ENCODE results near the gene SEZ6. TPM values are rescaled to one million over a fixed set of nuclear protein-coding genes. Genes with fewer than 3 reads are reported as not detected.

Gene SEZ6
- total RNA-seq, 2 experiments from 2014 or later: not detected

DNA sequence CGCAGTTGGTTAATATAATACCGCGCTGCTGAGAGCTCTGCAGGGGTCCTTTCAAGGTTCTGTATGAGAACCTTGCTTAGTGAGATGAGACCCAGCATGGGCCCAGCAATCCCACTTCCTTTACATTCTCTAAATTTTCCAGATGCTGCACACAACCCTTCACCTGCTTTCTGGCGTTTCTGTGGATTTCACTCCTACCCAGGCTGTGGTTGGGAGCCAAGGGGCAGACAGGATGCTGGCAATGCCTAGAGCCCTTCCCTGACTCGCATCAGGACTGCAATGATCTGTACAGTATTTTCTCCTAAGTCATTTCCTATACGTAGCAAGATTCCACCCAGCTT lies 27.0 kb upstream of the SEZ6 start:
- Mint-ChIP-seq H3K9me3 (ENCODE audit: low read depth) (peaks cover 9% of the 10 kb centered on the region), H3K27me3 (peaks cover 33% of the 10 kb centered on the region), H3K36me3 (ENCODE audit: low read depth) (no peaks in the 10 kb centered on the region), H3K27ac (no peak overlapping the region), H3K4me3 (no peak overlapping the region), H3K4me1 (no peaks in the 10 kb centered on the region)
- ATAC-seq: no peak
- ChIA-PET CTCF (interaction anchor here (3.2 kb wide), 1 partner anchor 67 kb away, joined by 13 read pairs; no protein-coding TSS in a partner anchor), POLR2A (no interaction called here)
- intact Hi-C loops (cut with DNase I, micrococcal nuclease): no loop called here
- DNase-seq: no peak

DNA sequence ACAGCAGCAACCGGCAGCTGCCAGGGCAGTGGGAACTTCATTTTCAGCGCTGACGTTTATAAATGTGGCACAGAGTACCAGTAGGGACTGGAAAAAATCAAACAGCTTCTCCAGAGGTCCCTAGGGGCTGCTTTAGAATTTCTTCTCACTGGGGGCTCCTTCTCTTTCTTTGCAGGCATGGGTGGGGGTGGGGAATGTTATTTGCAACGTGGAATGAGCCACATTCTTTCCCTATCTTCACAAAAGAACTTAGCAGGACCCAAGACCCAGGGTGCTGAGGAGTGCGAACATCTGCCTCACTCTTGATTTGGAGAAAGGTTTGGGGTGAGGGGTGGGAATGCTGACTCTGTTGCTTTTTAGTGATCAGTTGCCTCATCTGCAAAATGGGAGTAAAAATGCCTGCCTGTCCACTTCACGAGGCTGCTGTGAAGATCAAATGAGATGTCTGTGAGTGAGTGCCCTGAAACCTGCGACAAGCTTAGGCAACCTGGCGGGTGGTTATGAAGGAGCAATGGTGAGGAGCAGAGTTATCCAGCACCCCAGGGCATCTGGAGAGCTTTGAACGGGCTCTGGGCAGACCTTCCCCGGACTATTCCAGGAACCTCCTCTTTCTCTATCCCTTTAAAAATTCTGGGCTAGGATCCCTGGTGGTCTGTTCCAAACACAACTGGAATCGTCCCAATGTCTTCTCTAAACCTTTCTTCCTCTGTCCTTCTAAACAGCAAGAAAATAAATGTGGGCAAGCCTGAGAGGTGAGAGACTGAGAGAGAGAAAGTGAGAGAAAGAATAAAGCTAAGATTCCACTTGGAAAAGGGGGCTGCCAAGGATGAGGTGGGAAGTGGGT lies 26.4 kb upstream of the SEZ6 start:
- intact Hi-C loops (cut with DNase I, micrococcal nuclease): no loop called here
- no peak for ATAC-seq
- Mint-ChIP-seq H3K27me3 (peaks cover 34% of the 10 kb centered on the region), H3K4me3 (no peak overlapping the region), H3K27ac (no peak overlapping the region), H3K9me3 (ENCODE audit: low read depth) (peaks cover 9% of the 10 kb centered on the region), H3K4me1 (no peaks in the 10 kb centered on the region), H3K36me3 (ENCODE audit: low read depth) (no peaks in the 10 kb centered on the region)
- POLR2A ChIA-PET: no interaction called here
- no peak for DNase-seq
- CTCF ChIA-PET: interaction anchor here (0.6 to 3.2 kb wide), 3 partner anchors 67 to 492 kb away, joined by 3 to 13 read pairs (median 3); no protein-coding TSS in a partner anchor

DNA sequence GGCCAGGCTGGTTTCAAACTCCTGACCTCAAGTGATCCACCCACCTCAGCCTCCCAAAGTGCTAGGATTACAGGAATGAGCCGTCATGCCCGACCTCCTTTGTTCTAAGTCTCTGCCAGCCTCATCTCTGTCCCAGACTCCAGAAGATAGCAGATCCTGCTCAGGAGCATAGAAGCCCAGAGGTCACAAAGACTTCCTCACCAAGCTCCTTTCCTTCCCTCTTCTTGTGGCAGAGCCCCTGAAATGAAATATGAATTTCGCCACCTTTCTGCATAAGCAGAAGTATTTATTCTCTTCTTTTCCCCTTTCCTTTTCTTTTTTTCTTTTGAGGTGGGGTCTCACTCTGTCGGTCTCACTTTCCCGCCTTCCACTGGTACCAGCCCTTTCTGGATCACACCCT lies 25.7 kb upstream of the SEZ6 start:
- Mint-ChIP-seq H3K4me1 (no peaks in the 10 kb centered on the region), H3K4me3 (no peak overlapping the region), H3K36me3 (ENCODE audit: low read depth) (no peaks in the 10 kb centered on the region), H3K27ac (no peak overlapping the region), H3K27me3 (peaks cover 34% of the 10 kb centered on the region), H3K9me3 (ENCODE audit: low read depth) (peaks cover 9% of the 10 kb centered on the region)
- DNase-seq: no peak
- POLR2A ChIA-PET: no interaction called here
- ATAC-seq: no peak
- CTCF ChIA-PET: interaction anchor here (0.6 kb wide), 1 partner anchor 492 kb away, joined by 3 read pairs; no protein-coding TSS in a partner anchor
- intact Hi-C loops (cut with DNase I, micrococcal nuclease): no loop called here

DNA sequence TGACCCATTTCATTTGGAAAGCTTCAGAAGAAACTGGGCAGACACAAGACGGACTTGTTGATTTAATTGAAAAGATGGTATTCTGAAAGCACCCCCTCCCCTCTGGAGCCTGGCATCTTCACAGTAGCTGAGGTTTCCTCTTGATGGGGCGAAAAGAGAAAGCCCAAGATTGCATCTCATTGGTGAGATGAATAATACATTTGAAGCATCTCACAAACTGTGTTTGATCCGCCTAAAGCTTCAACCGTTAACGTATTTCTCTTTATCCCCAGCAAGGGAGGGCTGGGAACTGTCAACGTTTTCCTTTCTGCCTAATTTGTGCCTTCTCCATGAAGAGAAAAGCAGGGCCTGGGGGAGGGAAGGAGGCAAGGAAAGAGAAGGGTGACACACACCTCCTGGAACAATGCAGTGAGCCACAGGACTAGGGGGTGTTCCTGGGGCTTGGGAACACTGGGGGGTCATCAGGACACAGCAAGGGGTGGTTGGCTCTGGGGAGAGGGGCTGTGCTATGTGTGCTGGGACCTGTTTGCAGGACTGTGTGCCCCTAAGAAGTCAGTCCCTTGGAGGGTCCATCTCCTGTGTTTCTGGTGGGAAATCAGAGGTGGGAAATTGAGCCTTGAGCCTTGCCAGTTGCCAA lies 18.6 kb upstream of the SEZ6 start:
- ATAC-seq: no peak
- Mint-ChIP-seq H3K27ac (no peak overlapping the region), H3K4me3 (no peak overlapping the region), H3K4me1 (no peaks in the 10 kb centered on the region), H3K27me3 (peaks cover 28% of the 10 kb centered on the region), H3K9me3 (ENCODE audit: low read depth) (no peaks in the 10 kb centered on the region), H3K36me3 (ENCODE audit: low read depth) (no peaks in the 10 kb centered on the region)
- DNase-seq: no peak
- POLR2A ChIA-PET: no interaction called here
- intact Hi-C loops (cut with DNase I, micrococcal nuclease): loop anchor here in 1 of 2 experiments (10.0 kb wide), 1 partner anchor 170 kb away; no protein-coding TSS in a partner anchor
- CTCF ChIA-PET: interaction anchor here (0.7 kb wide), 1 partner anchor 94 kb away, joined by 3 read pairs; no protein-coding TSS in a partner anchor

DNA sequence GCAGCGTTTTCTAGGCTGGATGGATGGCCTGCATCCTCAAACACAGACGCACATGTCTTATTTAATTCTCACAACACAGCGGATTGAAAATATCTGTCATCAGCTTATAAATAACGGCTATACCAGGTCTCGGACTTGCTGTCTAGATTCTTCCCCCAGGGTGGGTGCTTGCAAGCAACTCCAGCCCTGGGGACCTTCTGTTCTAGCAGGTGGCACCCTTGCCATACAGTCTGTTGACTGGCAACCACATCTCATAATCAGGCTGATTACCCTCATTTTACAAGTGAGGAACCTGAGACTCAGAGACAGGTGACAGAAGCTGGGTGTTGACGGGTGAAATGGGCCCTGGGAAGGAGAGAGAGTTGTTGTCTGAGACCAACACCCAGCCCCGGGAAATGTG lies 16.2 kb upstream of the SEZ6 start:
- Mint-ChIP-seq H3K27ac (no peak overlapping the region), H3K27me3 (peaks cover 36% of the 10 kb centered on the region), H3K4me3 (no peak overlapping the region), H3K36me3 (ENCODE audit: low read depth) (no peaks in the 10 kb centered on the region), H3K4me1 (peaks cover 2% of the 10 kb centered on the region), H3K9me3 (ENCODE audit: low read depth) (no peaks in the 10 kb centered on the region)
- DNase-seq: no peak
- intact Hi-C loops (cut with DNase I, micrococcal nuclease): loop anchor here in 1 of 2 experiments (10.0 kb wide), 1 partner anchor 173 kb away; no protein-coding TSS in a partner anchor
- ChIA-PET POLR2A (no interaction called here), CTCF (no interaction called here)
- ATAC-seq: no peak

DNA sequence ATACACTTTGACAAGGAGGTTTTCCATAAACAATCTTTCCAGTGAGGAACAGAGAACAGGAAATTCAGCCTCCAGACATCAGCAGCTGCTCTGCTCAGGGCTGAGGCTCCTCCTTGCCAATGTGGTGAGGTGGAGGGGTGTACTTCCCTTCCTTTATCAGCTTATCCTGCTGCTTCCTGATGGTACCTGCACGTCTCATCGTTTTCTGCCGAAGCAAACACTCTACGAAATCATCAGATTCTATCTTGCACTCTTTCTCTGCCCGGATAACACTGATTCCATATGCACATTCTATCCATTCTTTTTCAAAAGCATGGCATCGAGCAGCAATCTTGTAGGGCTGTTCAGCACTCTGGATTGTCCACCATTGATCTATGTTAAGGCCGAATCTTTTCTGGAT lies 15.4 kb upstream of the SEZ6 start:
- Mint-ChIP-seq H3K27me3 (peaks cover 36% of the 10 kb centered on the region), H3K4me3 (no peak overlapping the region)
- POLR2A ChIA-PET: no interaction called here

DNA sequence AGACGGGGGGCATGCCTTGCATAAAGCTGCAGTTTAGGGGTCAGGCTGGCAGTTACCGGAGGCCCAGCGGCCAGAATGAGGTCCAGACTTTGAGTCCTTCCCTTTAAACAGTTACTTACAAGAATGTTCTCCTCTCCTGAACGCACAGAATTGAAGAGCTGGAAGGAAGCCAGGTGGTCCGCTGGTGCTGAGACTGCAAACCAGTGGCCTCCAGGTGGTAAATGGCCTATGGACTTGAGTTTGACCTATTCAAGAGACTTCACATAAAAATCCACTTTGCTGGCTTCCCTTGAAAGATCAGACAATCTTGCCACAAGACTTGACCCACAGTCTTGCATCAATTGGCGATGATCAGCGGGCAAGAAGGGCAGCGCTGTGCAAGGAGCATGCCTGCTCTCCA lies 14.7 kb upstream of the SEZ6 start:
- Mint-ChIP-seq H3K27ac (no peak overlapping the region), H3K9me3 (ENCODE audit: low read depth) (no peaks in the 10 kb centered on the region), H3K4me1 (peaks cover 2% of the 10 kb centered on the region), H3K36me3 (ENCODE audit: low read depth) (no peaks in the 10 kb centered on the region), H3K4me3 (no peak overlapping the region), H3K27me3 (peaks cover 34% of the 10 kb centered on the region)
- no peak for ATAC-seq
- intact Hi-C loops (cut with DNase I, micrococcal nuclease): loop anchor here in 1 of 2 experiments (10.0 kb wide), 1 partner anchor 174 kb away; no protein-coding TSS in a partner anchor
- DNase-seq: no peak
- ChIA-PET CTCF (interaction anchor here (0.6 to 2.9 kb wide), 3 partner anchors 37 to 1035 kb away, joined by 3 to 12 read pairs (median 3); no protein-coding TSS in a partner anchor), POLR2A (no interaction called here)

More for the DNA sequence above, 15.4 kb upstream of the SEZ6 start:
- DNase-seq (no peak), ATAC-seq (no peak)
- H3K27ac Mint-ChIP-seq: no peak overlapping the region
- H3K4me1 Mint-ChIP-seq: peaks cover 2% of the 10 kb centered on the region
- no peaks in the 10 kb centered on the region for H3K36me3 Mint-ChIP-seq (ENCODE audit: low read depth)
- H3K9me3 Mint-ChIP-seq (ENCODE audit: low read depth): no peaks in the 10 kb centered on the region
- intact Hi-C loops (cut with DNase I, micrococcal nuclease): loop anchor here in 1 of 2 experiments (10.0 kb wide), 1 partner anchor 174 kb away; no protein-coding TSS in a partner anchor
- CTCF ChIA-PET: interaction anchor here (0.6 kb wide), 1 partner anchor 1034 kb away, joined by 3 read pairs; no protein-coding TSS in a partner anchor

DNA sequence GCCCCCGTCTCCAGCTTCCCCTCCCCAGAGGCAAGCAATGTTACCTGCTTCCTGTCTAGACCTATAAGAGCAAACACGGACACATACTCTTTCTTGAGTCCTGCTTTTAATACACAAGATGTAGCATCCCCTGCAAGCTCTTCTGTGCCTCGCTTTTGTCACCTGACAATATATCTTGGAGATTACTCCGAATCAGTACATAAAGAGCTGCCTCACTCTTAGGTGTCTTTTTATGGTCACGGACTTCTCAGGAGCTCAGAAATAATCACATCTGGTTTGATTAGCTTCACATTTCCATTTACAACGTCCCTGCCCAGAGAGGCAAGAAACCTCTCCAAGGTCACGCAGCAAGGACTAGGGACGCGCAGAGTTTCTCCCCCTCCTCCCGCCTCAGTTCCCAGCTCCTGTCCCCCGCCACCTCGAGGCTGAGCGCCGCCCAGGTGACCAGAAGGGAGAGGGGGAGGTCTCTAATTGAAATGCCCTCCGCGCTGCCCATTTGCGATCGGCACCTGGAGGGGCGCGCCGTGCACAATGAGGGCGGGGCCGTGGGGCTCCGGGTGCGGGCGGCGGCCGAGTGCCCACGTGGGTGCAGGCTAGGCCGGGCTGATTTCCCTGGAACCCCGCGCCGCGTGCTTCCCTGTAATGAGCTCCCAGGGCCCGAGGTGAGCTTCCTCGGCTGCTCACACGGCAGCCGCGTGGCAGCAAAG lies 13.8 kb upstream of the SEZ6 start:
- ChIA-PET CTCF (interaction anchor here (0.7 to 2.9 kb wide), 7 partner anchors 10 to 97 kb away, joined by 3 to 12 read pairs (median 5); no protein-coding TSS in a partner anchor), POLR2A (no interaction called here)

DNA sequence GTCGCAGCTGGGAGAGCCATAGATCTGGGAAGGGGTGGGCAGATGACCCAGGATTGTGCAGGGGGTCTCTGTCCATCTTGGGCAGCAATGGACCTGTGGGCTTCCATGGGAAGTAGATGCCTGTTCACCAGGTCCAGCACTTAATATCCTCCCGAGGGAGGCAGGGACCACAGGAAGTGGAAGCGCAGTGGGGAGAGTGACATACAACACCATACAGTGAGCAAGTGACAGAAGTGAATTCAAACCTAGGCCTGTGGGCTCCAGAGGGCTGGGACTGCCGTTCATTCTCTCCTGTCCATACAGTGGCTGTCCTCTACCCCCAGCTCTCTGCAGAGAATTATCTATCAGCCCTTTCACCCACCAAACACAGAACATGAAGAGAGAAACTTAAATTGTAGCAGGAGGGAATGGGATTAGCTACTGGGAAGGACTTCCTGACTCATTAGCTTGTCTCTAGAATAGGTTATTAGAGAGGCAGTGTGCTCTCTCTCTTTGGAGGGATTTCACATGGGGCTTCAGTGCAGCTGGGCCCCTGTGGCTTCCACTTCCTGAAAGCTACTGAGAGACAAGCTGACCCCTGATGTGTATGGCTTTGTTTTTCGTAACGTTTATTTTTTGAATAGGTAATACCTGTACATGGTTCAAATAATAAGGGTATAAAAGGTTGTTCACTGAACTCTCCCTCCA lies 13.1 kb upstream of the SEZ6 start:
- H3K36me3 Mint-ChIP-seq (ENCODE audit: low read depth): no peaks in the 10 kb centered on the region
- no peaks in the 10 kb centered on the region for H3K9me3 Mint-ChIP-seq (ENCODE audit: low read depth)
- no peak overlapping the region for H3K27ac Mint-ChIP-seq
- DNase-seq: no peak
- H3K27me3 Mint-ChIP-seq: peaks cover 34% of the 10 kb centered on the region
- intact Hi-C loops (cut with DNase I, micrococcal nuclease): no loop called here
- H3K4me3 Mint-ChIP-seq: no peak overlapping the region
- no peak for ATAC-seq
- CTCF ChIA-PET: interaction anchor here (0.7 to 2.9 kb wide), 7 partner anchors 9 to 98 kb away, joined by 3 to 12 read pairs (median 5); no protein-coding TSS in a partner anchor
- POLR2A ChIA-PET: no interaction called here
- peaks cover 2% of the 10 kb centered on the region for H3K4me1 Mint-ChIP-seq

More for the DNA sequence above, 13.8 kb upstream of the SEZ6 start:
- no peaks in the 10 kb centered on the region for H3K36me3 Mint-ChIP-seq (ENCODE audit: low read depth)
- DNase-seq (no peak), ATAC-seq (no peak)
- H3K27ac Mint-ChIP-seq: no peak overlapping the region
- peaks cover 2% of the 10 kb centered on the region for H3K4me1 Mint-ChIP-seq
- no peak overlapping the region for H3K4me3 Mint-ChIP-seq
- H3K9me3 Mint-ChIP-seq (ENCODE audit: low read depth): no peaks in the 10 kb centered on the region
- H3K27me3 Mint-ChIP-seq: peaks cover 34% of the 10 kb centered on the region
- intact Hi-C loops (cut with DNase I, micrococcal nuclease): loop anchor here in 1 of 2 experiments (10.0 kb wide), 1 partner anchor 175 kb away; no protein-coding TSS in a partner anchor

DNA sequence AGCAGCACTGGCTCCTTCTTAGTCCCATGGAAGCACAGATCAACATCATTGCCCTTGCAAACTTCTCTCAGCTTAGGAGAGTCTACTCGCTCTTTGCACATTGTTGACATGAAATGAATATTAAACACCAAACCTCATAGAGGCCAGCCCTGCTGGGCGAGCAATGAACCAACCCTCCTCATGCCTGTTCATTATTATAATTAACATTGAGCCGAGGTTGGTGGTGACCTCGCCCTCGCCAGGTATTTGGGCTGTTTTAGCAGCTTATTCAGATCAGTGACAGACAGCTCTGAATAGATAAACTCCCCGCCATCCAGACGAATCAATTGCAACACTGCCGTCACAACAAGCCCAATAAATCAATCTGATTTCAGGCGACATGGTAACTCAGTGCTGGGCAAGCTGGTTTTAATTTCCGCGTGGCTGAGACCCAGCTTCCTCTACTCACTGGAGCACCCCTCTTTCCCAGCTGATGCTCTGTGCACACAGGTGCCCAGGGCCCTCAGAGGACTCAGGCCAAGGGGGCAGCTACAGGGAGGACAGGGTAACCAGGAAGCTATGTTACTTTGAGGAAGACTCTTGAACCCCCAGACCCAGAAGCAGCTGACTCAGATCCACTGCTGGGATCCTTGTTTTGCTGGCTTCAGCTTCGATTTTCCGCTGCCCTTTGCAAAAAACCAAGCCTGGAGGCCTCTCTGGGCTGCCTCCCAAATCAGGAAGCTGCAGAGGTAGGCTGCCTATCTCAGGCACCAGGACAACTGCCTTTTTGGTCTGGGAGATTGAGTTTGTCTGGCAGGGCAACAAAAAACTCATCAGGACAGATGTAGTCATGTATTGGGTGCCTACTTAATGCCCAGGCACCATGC lies 10.7 kb upstream of the SEZ6 start:
- Mint-ChIP-seq H3K27me3 (peaks cover 28% of the 10 kb centered on the region), H3K4me1 (peaks cover 4% of the 10 kb centered on the region), H3K36me3 (ENCODE audit: low read depth) (no peaks in the 10 kb centered on the region), H3K4me3 (no peak overlapping the region), H3K27ac (no peak overlapping the region), H3K9me3 (ENCODE audit: low read depth) (no peaks in the 10 kb centered on the region)
- intact Hi-C loops (cut with DNase I, micrococcal nuclease): no loop called here
- ATAC-seq: no peak
- CTCF ChIA-PET: interaction anchor here (1.0 to 1.2 kb wide), 3 partner anchors 31 to 99 kb away, joined by 3 to 5 read pairs (median 3); no protein-coding TSS in a partner anchor
- POLR2A ChIA-PET: no interaction called here
- no peak for DNase-seq
